COR-L47 (cell line): ENCODE measurements around the gene DLG2.

ENCODE experiments used
- DNase-seq: peaks from one replicate; lab custom pipeline; 2025; lab: John Stamatoyannopoulos, UW

DLG2 gene

DNA sequence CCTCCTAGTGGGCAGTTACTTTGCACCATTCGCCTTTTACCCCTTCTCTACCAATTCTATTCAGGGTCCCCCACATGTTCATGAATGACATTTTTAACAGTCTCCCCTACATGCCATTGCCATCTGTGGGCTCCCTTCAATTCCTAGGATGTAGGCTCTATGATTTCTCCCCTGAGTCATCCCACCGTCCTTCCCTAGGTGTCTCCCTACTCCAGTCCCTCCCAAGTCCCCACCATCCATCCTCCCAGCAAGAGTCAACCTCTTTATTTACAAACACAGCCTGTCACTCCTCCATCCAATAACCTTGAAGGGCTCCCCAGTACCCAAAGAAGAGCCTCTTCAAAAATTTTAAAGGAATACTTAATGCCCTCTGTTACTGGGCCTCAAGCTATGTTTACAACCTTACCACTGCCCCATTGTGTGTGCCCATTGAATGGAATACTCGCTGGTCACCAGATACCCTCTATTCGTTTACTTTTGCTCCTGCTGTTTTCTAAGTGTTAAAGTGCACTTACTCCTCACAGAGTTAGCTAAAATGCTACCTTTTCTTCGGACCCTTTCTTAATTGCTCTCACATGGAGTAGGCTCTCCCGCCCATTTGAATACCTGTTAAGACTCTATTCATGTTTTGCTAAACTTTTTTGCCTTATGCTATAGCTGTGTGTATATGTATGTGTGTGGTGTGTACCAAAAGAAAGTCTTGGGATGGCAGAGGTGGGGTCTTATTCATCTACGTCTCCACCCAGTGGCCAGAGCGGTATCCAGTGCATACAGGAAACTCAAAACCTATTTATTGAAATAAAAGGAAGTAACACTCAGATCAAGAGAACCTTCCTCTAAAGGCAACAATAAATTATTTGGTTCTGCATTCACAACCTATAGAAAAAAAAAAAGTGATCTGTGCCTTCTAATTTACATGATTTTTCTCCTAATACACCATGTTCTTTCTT is 2105.2 kb downstream of the DLG2 start:
- DNase-seq = peak; percentile 29

DNA sequence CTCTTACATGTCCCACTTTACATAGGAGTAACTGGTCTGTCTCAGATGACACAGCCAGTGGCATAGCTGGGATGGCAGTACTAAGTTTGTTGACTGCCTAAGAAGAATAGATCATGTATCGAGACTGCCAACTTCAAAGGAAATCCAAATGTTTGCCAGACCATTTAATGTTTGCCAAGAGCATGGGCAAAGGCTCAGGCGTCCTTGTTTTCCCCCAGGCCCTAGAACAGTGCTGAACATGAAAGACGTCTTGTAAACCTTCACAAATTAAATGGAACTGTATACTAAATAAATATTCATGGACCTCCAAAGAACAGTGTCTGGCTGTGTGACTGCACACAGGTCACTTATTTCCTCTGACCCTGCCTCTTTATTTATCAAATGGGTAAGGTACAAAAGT is 2106.3 kb downstream of the DLG2 start:
- peak; percentile 12 for DNase-seq

DNA sequence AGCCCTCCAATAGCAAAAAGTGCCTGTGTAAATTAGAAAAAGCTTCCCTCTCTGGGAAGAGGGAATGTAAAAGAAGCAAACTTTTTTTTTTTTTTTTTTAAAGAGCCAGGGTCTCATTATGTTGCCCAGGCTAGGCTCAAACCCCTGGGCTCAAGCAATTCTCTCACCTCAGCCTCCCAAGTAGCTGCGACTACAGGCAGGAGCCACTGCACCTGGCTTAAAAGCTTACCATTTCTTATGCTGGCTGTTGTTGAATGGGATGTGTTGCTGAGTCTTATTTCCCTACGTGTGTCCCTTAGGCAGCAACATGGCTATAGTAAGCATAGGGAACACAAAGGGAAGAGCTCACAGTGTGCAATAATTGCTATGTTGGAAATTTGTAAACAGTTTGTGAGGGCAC is 2115.5 kb downstream of the DLG2 start:
- peak; percentile 88 for DNase-seq

DNA sequence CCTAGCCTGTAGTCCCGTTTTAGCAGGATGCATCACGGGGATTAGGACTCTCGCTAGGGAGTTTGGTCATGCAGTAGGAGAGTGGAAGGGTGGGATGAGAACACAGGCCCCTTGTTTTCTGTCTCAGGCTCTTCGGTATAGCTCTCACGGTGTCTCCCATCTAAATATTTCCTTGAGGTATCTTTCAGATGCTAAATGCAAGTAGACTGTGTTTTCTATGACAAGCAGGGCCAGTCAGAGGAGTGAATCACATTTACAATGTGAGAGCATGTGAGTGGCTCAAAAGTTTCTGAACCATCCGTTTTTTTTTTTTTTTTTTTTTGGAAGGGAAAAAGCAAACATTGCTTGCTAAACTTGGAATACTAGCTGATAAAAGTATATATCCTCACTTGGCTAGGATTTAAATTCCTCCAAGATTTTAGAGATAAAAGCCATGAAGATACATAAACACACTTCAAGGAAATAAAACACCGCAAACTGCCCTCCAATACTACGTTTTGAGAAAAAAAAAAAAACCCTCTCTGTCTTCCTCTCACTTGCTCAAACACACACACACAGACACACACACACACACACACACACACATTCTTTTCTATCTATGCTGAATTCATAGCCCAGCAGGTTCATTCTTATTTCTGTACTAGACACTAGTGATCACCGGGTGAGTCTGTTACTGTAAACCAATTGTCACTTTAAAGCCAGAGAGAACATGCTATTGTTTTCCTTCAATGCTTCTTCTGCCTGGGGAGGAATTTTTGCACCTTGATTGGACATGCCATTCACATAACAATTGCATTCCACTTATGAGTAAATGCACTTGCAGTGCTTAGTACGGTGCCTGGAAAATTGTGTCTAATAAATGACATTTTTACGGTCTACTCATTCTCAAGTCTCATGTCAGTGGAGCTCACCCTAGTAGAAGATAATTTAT is 2116.3 kb downstream of the DLG2 start:
- DNase-seq = no peak

DNA sequence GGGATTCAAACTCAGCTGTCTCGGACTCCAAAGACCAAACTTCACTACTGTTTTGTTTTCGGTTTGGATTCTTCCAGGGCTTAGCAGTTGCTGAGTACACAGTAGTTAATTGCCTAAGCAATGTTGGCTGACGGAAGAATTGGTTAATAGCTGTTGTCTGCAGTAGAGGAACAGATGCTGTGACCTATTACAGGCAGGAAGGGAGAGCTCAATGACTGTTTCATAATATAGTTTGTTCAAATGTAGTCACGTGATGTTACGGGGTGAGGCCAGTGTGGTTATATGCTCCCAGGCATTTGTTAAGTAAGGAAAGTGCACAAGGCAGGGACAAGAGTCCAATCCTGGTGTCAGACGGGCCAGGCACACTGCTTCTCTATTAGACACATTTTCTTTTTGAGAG is 2118.3 kb downstream of the DLG2 start:
- DNase-seq = peak; percentile 73

DNA sequence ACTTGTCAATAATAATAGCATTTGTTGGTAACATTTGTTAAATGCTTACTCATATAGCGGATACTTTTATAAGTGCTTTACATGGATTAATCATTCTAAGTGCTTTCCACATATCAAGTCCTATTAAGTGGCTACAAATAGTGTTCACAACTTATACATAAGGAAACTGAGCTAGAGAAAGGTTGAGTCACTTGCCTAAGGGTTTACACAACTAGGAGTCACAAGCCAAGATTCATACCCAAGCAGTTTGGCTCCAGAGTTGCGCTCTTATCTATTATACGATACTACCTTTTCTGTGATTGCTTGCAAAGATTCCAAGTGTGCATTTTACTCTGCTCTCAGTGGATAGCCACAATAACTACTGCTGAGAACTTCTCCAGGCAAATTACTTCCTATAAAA is 2125.1 kb downstream of the DLG2 start:
- DNase-seq = no peak

DNA sequence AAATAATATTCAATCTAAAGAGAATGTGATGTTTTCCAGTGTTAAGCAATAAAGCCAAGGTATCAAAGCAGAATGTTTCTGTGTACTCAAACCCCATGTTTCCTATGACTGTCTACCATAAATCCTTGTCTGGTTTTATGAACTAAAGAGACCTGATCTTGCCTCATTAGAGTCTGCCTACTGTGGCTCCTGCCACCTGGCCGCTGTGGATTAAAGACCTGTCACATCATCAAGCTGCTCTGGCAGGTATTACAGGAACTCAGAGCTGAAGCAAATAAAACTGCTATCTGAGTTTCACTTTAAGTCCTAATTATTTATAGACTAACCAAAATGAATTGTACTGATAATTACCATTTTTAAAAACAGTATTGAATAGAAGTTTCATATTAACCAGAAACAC is 2133.2 kb downstream of the DLG2 start:
- no peak for DNase-seq

DNA sequence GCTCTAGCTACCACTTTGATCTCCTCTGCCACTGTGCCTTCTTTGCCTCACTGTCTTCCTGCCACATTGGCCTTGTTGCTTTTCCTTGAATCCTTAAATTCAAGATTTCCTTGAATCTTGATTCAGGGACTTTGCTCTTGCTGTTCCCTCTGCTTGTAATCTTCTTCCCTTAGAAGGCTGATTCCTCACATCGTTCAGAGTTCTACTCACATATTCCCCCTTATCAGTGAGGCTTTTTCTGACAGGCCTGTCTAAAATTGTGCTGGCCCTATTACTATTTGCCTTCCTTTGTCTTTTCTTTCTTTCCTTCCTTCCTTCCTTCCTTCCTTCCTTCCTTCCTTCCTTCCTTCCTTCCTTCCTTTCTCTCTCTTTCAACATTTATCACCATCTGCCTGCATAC is 2134.1 kb downstream of the DLG2 start:
- DNase-seq = no peak

DNA sequence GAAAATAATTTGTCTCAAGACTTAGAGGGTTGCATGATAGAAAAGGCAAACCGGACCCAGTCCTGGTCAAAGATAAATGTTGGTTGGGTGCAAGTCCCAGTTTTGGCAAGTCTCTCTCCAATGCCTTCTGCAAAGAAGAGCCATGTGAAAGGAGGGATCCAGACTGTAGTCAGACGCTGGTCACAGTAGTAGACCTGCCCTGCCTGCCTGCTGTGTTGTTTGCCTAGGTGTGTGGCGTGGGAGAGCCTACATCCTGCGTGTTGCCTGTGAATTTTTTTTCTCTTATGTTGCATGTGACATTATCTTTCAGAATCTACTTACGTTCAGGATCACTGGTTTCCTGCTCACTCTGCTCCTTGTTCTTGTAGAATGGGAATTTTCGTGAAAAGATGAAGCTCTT is 2143.3 kb downstream of the DLG2 start:
- no peak for DNase-seq

DNA sequence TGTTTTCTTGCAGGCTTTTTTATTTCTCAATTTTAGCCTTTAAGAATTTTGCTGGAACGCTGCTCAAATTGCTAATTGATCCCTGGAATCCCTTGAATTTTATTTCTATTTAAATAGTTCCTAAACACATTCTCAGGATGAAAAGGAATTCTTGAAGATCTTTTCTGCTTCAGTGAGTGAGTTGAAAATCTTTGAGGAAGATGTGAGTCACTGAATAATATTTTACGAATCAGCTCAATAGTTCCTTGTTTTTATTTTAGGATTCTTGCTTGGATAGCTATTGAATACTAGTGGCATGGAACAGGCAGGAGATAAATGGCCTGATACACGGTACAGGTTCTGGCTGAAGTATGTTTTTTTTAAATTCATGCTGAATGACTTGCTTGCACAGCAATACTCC is 2146.3 kb downstream of the DLG2 start:
- DNase-seq = no peak

DNA sequence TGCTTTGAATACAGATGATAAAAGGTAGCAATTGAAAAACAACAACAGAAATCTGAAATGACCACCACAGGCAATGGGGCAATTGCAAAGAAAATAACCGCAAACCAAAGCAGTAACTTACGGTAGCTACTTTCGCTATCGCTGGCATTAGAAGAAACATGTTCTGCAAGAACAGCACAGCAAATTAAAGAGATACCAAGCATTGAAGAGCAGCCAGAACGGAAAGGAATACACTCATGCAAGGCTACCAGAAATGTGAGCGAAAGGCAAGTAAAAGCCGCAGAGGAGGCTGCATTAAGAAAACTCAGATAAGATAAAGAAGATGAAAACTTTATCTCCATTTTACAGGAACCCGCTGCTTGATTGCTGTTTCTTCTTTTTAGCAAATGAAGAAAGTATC is 2146.9 kb downstream of the DLG2 start:
- DNase-seq = no peak

DNA sequence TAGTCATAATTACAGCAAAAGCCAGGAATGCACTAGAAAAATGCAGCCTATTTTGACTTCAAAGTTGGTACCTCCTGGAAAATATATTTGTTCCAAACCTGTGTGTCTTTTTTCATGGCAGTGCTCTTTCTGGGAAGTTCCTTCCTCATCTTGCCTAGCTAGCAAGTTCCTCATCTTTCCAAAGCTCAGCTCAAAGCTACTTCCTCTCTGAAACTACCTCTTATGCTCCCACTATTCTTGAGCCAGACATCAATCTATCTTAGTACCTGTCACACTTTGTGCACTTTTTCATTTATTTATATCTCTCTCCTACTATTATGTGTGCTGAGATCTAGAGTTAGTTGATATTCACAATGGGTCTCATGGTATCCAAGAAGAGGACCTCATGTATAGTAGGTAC is 2149.4 kb downstream of the DLG2 start:
- no peak for DNase-seq

DNA sequence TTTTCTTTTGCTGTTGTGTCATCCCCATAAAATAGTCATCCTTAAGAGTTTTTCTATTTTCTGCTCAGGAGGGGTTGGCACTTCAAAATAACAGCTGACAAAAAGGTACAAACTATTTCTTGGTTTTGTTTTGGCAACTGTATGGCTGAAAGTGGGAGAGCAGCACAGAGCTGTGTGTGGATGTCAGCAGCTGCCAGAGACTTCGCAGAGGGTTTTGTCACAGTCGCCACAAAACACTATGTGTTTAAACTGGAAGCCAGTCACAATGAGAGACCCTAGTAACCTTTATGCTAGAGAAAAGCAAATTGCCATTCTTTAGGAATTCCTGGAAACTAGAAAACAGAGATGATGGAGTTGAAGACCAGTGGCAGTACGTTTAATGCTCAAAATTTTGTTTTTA is 2151.4 kb downstream of the DLG2 start:
- DNase-seq = no peak

DNA sequence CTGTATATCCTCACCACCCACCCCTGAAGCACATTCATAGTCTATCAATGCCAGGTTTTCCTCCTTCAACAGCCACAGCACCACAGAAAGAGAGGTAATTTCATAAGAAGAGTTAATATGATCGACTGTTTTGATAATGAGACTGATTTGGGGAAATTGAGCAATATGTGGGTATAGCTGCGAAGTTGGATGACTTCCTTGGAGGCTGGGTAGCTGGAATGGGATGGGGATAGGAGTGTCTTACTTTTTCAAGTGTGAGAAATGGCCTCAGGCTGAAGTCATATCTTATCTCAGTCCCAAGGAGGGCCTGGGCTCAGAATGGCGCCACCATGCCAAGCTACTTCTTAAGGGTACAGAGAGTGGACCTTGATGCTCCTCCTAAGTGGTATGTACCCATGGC is 2153.4 kb downstream of the DLG2 start:
- no peak for DNase-seq

DNA sequence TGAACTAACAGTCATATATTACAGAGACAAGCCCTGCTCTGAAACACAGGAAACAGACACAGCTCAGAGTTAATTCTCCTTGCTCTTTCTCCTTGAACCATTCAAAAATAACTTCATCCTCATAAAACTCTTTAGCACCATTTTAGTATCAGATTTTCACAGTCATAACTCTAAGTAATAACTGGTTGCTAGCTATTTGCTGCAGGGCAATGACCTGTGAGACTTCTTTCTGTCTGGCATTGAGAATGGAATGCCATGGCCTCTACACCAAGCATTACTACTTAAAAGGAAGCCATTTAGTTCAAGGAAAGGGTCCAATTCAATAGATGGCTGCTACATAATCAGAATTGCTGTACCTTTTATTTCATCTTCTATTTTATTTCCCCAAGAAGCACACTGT is 2154.3 kb downstream of the DLG2 start:
- DNase-seq = no peak

DNA sequence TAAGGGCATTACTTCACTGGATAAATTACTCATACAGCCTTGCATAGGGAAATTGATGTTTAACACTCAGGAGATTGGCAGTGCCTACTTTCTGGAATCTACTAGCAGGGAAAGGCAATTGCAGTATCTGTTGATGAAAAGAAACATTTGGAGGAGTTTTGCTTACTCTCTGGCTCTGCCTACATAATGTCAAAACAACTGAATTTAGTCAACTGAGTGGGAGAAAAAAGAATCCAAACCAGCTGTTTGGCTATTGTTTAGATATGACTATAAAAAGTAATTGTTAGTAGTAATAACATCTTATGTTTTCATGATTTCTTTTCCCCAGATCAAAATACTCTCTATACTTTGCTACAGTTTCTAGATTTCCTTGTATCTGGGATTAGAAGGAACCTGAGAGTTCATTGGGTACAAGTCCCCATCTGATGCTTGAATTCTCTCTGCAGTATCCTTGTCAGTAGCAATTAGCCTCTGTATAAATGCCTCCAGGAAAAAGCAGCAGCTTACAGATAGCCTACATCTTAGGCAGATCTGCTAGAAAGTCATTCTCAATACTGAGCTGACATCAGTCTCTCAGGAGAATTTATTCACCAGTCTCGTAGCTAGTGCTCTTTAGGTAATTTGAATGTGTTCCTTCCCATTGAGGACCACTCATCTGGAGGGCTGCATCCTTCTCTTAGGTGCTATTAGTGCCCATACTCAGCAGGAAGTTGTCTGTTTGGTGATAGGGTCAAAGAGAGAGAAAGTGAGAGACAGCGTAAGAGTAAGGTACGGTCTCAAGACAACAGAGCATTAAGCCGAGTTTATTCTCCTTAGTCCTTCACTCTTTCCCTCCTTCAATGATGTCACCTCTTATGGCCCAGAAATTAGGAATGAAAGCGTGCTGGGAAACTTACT is 2155.1 kb downstream of the DLG2 start:
- DNase-seq = no peak

DNA sequence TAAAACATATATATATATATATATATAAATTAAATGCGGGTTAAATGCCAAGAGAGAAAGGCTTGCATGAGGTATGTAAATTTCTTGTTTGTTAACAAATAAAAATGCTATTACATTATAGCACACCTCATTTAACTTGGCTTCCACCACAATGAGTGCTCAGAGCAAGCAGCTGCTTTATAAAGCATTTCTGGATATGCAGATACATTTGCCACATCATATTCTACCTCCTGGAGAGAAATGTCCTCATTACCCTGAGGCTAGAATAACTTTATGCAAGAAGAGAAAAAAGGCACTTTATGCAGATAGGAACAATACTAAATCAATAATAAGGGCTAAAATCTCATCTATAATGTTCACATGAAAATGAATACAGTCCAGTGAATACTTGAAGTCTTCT is 2159.3 kb downstream of the DLG2 start:
- DNase-seq = no peak

DNA sequence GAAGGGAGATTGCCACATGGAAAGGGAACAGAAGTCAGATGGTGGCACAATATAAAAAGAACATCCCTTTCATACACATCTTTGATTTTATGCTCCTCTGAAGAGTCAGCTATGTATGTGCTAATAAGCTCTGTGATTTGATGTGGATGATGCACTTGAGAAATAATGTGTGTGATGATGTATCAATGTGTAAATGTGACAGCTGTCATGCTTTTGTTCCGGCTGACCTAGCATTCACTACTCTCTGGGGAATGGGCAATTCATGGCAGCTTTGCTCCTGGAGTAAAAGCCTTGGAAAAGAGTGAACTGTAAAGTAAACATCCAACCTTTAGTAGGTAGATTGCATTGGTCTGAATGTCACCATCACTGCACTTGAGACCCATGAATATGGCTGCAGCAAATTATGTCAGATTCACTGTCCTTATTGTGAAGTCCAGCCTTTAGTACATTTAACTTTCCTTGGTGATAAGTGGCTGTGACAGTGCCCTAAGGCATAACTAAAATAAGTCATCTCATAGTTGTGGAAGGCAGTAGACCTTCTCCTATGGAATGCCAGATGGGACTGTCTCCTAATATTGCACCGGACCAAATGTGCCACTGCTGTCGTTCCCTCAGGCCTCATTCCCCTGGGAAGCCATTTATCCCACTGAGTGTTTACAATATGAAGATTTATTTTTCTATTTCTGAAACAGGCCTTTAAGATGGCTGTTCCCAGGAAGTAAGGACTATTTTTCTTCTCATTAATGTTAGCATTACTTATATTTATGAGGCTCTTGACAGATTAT is 2162.8 kb downstream of the DLG2 start:
- DNase-seq = no peak

DNA sequence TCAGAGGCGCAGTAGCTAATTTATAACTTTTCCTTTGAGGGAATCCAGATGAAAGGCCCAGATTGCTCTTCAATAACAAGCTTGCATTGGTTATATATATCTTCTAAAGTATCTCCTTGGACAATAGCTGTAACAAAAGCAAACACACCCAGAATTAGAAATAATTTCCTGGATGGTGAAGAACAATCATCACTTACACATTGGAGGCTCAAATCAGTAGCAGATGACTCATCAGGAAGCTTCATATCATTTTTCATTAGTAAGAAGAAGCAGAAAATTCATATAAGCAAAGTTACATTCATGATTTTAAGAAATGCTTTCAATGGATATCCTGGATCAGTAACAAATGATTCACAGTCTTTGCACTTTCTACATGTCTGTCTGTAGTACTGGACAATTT is 2167.3 kb downstream of the DLG2 start:
- no peak for DNase-seq

DNA sequence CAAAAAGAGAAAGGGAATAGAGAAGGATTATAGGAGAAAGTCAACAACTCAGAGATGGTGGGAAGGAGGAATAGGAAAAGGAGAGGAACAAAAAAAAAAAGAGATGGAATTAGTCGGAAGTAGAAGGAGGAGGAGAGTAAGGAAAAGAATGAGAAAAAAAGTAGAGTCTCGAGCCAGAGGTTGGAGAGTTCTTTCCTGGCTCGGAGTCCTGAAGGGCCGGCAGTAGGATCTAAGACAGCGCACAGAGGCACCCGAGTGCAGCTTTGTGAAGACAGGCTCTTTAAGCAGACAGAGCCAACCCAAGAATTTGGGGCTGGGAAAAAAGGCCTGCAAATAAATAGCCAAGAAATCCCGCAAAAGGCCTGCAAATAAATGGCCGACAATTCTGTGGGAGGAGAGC is 2170.6 kb downstream of the DLG2 start:
- no peak for DNase-seq

DNA sequence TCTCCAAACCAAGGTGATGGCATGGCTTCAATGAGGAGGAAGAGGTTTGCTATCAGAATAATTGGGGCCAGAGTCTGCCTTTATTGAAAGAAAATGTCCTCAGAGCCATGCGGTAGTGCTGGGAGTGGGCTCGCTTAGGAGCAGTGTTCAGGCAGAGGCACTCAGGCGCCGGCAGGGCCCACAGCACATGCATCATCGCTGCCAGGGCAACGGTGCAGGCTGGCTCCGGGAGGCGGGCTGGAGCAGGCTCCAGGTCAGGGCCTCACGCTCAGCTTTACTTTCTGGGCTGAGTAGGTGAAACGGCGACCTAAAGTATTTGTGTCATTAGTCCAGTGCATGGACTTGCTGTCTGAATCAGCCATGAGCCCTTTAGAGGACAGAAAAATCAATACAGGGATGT is 2171.1 kb downstream of the DLG2 start:
- no peak for DNase-seq
